ENCODE measurements around the gene DPP6. TPM values are rescaled to one million over a fixed set of nuclear protein-coding genes. Genes with fewer than 3 reads are reported as not detected.

The DPP6 gene
- total RNA-seq, 1 donor from 2014 or later: not detected

- Histone ChIP-seq H3K36me3 (no peaks in the 10 kb centered on the region), H3K27me3 (no peaks in the 10 kb centered on the region), H3K4me1 (no peaks in the 10 kb centered on the region), H3K9me3 (no peaks in the 10 kb centered on the region), H3K4me3 (no peak overlapping the region), H3K27ac (no peak overlapping the region)
- DNase-seq (ENCODE audit: low spot score in 2 of 2): no peak
- no peak for TF ChIP-seq CTCF (IDR thresholded peaks at IDR 0.05)
- intact Hi-C loops (cut with DNase I): no loop called here
These were observed 819.9 kb downstream of the DPP6 start for GRCh38 chr7:154871928-154872750.

GRCh38 chr7:154872811-154873499 lies 820.8 kb downstream of the DPP6 start:
- H3K4me3 ChIP-seq: no peak overlapping the region
- DNase-seq (ENCODE audit: low spot score in 2 of 2): no peak

GRCh38 chr7:154873500-154874121 lies 821.4 kb downstream of the DPP6 start:
- Histone ChIP-seq H3K36me3 (no peaks in the 10 kb centered on the region), H3K9me3 (no peaks in the 10 kb centered on the region), H3K27me3 (no peaks in the 10 kb centered on the region), H3K4me3 (no peak overlapping the region), H3K27ac (no peak overlapping the region), H3K4me1 (no peaks in the 10 kb centered on the region)
- intact Hi-C loops (cut with DNase I): no loop called here
- no peak for DNase-seq (ENCODE audit: low spot score in 2 of 2)
- no peak for TF ChIP-seq CTCF (IDR thresholded peaks at IDR 0.05)

More at GRCh38 chr7:154872811-154873499, 820.8 kb downstream of the DPP6 start:
- intact Hi-C loops (cut with DNase I): no loop called here
- Histone ChIP-seq H3K27me3 (no peaks in the 10 kb centered on the region), H3K36me3 (no peaks in the 10 kb centered on the region), H3K9me3 (no peaks in the 10 kb centered on the region), H3K4me1 (no peaks in the 10 kb centered on the region), H3K27ac (no peak overlapping the region)
- TF ChIP-seq CTCF (IDR thresholded peaks at IDR 0.05): no peak

- intact Hi-C loops (cut with DNase I): no loop called here
- H3K36me3 ChIP-seq: no peaks in the 10 kb centered on the region
- H3K27me3 ChIP-seq: no peaks in the 10 kb centered on the region
- TF ChIP-seq CTCF (IDR thresholded peaks at IDR 0.05): no peak
- H3K4me3 ChIP-seq: no peak overlapping the region
- H3K4me1 ChIP-seq: no peaks in the 10 kb centered on the region
- no peak for DNase-seq (ENCODE audit: low spot score in 2 of 2)
- H3K9me3 ChIP-seq: no peaks in the 10 kb centered on the region
- no peak overlapping the region for H3K27ac ChIP-seq
These were observed 822.4 kb downstream of the DPP6 start for GRCh38 chr7:154874409-154875113.

- DNase-seq (ENCODE audit: low spot score in 2 of 2): no peak
- H3K9me3 ChIP-seq: no peaks in the 10 kb centered on the region
- no peaks in the 10 kb centered on the region for H3K27me3 ChIP-seq
- no peak overlapping the region for H3K27ac ChIP-seq
- no peaks in the 10 kb centered on the region for H3K4me1 ChIP-seq
- intact Hi-C loops (cut with DNase I): no loop called here
- H3K4me3 ChIP-seq: no peak overlapping the region
- no peaks in the 10 kb centered on the region for H3K36me3 ChIP-seq
- TF ChIP-seq CTCF (IDR thresholded peaks at IDR 0.05): no peak
These were observed 823.1 kb downstream of the DPP6 start for GRCh38 chr7:154875297-154875696.
